HG03064 (cell line): Measurements from ENCODE around the gene BMP7.

Source experiments
- ATAC-seq: cut with Tn5 transposase; IDR thresholded peaks from one replicate; pipeline ENCODE4 v1.9.1; 2021; ENCODE audit warnings: low read depth; ENCODE audit not compliant: unreplicated experiment

Gene BMP7

DNA sequence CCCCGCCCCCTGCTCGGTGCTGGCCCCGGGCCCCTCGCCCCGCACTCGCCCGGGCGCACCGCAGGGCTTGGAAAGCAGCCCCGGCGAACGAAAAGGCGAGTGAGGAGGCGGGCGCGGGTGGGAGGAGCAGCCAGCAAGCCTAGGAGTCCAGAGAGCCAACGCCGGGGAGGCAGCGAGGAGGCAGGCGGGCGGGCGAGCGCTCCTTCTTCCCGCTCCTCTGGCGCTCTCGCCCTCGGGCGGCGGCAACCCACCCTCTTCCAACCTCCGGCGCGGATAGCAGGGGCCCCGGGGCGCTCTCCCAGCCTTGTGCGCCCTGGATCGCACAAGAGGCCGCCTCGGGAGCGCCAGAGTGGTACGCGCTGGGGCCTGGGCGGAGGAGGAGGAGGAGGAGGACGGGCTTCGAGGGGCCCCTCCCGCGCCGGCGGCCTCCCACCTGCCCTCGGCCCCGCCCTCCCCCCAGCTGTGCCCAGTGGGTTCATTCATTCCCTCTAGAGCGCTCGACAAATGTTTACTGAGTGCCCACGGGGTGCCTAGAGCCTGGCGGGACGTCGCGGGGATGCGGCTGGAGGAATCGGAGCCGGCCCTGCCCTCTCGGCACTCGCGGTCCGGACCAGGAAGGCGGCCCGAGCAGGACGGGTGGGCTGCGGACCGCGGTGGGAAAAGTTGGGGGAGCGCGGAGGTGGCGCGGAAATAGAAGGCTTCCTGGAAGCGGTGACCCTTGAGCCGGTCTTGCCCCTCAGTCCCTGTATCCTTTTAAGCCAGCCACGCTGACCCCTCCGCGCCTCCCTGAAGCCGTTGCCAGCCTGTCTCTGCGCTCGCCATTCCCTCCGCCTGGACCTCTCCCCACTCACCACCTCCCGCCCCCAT, at the start of gene BMP7:
BMP7 (minus strand) TSS at position 351 of the 867 bp plus-strand sequence. CDS start 519 bp downstream, outside the sequence.
- ATAC-seq: no peak

GRCh38 chr20:57315976-57316480, 49.6 kb upstream of the BMP7 start:
- no peak for ATAC-seq

- no peak for ATAC-seq
Observed at GRCh38 chr20:57315083-57315975, 48.9 kb upstream of the BMP7 start.

- ATAC-seq: no peak
Observed at GRCh38 chr20:57313951-57314350, 47.5 kb upstream of the BMP7 start.

DNA sequence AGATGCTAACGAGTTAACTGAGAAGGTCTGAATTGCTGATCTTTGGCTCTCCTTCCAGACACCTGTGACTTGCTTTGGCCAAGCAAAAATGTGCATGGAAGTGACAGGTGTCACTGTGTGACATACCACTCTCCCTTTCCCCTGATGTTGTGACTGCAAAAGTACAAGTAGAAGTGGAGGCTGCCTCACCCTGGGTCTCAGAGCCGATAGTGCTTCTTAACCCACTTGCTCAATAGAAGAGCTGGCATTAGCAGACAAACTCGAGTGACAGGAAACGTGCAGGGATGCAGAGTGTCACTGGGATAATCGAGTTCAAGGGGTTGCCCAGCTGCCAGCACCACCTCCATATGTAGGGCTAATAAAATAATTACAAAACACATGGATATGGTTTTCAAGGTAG, 46.8 kb upstream of the BMP7 start:
- no peak for ATAC-seq

- no peak for ATAC-seq
Observed at GRCh38 chr20:57312138-57312537, 45.7 kb upstream of the BMP7 start.

DNA sequence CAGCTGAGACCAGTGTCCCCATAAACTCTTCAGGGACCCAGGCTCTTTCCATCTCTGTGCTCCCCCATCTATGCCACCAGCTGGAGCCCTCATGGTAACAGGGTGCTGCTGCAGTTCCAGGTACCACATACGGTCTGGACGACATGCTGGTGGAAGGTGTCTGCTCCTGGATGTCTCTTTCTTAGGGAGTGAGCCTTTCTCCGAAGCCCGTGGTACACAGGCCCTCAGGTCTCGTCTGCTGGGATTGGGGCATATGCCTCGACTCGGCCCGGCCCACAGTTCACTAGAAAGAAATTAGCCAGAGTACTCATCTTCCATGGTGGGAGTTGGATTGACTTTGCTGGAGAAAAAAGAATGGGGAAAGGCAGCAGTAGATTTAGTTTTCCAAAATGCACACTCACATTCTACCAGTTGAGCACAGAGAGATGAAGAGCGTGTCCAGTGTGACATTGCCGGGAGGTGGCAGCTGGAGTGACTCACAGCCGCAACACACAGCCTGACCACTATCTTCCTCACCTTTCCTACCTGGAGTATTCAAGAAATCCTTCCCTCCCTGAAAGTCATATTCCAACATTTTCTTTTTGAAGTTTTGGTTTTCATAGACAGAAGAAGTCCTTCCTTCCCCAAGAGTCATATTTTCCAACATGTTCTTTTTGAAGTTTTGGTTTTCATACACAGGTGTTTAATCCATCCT, 44.5 kb upstream of the BMP7 start:
- no peak for ATAC-seq

DNA sequence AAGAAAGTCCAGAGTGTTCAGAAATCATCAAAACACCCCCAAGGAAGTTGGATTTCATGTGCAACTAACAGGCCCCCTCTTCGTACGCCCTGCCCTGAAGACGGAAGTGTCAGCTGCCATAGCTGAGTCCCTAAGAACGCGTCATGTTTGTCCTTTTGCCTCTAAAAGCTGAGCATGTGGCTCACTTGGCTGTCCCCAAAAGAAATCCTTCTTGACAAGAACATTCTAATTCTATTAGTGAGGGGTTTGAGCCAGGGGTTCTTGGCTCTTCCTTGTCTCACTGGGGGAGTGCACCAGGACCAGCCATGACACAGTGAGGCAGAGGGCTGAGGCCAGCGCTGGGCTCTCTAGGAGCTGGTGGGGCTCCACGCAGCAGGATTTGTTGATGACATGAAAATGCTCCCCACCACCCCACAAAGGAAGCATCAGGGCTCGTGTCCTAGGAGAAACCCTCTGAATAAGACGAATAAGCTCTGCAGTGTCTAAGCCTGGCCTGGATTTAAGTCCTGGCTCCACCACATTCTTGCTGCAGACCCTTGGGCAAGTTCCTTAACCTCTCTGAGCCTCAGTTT, 43.2 kb upstream of the BMP7 start:
- ATAC-seq: no peak

GRCh38 chr20:57308451-57309271, 42.2 kb upstream of the BMP7 start:
- no peak for ATAC-seq

- no peak for ATAC-seq
Observed at GRCh38 chr20:57306747-57307146, 40.3 kb upstream of the BMP7 start.

DNA sequence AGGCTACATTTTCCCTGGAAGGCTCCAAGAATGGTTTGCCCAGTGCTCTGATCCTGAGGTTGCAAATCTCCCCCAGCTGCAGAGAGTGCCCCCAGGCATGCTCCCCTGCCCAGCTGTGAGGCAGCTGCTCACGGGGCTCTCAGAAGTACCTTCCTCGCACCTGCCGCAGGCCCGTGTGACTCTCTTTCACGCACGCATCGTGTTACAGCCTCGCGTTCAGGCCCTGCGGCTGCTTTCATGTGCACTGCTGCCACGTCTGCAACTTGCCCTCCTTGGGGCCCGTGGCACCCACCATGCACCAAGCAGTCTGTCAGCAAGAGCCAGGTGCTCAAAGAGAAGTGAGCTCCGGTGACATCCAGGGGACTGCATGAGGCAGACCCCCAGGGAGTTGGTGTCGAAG, 34.6 kb upstream of the BMP7 start:
- ATAC-seq: no peak

DNA sequence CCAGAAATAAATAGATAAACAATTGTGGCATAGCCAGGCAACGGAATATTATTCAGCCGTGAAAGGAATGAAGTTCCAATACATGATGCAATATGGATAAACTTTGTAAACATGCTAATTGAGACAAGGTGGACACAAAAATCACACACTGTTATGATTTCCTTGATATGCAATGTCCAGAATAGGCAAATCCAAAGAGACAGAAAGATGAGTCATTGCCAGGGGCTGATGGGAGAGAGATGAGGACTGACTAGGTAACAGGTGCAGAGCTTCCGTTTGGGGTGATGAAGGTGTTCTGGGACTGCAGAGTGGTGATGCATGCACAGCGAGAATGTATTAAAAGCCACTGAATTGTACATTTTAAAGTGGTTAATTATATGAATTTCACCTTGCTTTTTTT, 32.0 kb upstream of the BMP7 start:
- ATAC-seq: no peak

- no peak for ATAC-seq
Observed at GRCh38 chr20:57294550-57294949, 28.1 kb upstream of the BMP7 start.

DNA sequence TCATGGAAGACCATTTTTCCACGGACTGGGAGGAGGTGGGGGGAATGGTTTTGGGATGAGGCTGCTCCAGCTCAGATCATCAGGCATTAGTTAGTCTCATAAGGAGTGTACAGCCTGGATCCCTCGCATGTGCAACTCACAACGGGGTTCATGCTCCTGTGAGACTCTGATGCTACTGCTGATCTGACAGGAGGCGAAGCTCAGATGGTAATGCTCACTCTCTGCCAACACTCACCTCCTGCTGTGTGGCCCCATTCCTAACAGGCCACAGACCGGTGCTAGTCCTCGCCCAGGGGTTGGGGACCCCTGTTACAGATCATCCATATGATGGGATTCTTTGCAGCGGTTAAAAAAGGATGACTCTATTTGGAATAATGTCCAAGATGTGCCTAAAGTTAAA, 27.6 kb upstream of the BMP7 start:
- no peak for ATAC-seq

- no peak for ATAC-seq
Observed at GRCh38 chr20:57292611-57293010, 26.2 kb upstream of the BMP7 start.

DNA sequence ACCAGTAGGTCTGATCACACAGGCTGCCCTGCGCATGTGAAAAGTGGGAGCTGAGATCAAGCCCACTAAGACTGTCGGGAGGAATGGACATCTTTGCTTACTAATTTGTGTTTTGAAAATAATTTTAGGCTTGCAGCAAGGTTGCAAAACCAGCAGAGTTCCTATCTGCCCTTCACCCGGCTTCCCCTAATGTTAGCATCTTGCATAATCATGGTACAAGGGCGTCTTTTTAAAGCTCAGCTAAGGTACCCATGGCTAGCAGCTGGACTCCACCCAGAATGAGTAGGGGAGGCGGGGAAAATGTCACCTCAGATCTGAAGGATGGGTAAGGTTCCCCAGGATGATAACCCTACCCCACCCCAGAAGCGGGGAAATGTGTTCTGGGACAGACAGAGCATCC, 25.3 kb upstream of the BMP7 start:
- ATAC-seq: no peak

DNA sequence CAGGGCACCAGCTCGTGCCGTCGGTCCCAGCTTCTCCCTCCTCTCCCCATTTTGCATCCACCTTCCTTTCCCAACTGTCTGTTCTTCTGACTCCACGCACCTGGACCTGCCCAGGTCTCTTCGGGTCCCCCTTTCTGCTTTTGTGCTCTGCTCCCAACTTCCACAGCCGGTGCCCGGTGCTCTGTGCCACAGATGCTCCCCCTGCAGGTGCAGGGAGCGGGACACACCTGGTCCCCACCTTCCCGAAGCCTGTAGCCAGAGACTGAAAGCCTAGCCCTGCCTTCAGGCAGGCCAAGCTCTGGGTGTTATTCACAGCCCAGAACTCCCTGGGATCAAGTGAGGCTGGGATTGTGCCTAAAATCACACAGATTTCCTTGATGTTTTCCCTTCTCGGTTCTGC, 24.6 kb upstream of the BMP7 start:
- ATAC-seq: no peak

DNA sequence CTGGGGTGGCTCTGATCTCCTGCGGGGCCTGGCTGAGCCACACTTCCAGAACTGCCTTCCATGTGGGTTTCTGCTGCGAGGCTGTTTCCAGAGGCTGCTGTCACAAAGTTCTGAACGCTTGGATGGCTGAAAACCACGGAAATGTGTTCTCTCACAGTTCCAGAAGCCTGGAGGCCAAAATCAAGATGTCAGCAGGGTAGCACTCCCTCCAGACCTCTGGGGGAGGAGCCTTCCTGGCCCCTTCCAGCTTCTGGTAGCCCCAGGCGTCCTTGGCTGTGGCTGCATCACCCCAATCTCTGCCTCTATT, 23.7 kb upstream of the BMP7 start:
- no peak for ATAC-seq

- ATAC-seq: no peak
Observed at GRCh38 chr20:57289391-57290177, 23.1 kb upstream of the BMP7 start.
